DMS114 treated with DMSO at 0.1 percent for 48 hours (cell line): Measurements from ENCODE around the gene PLEKHG4B.

ENCODE experiments used
- DNase-seq: peaks from one replicate; lab custom pipeline; 2025; ENCODE audit not compliant: unreplicated experiment; lab: John Stamatoyannopoulos, UW

The PLEKHG4B gene

DNA sequence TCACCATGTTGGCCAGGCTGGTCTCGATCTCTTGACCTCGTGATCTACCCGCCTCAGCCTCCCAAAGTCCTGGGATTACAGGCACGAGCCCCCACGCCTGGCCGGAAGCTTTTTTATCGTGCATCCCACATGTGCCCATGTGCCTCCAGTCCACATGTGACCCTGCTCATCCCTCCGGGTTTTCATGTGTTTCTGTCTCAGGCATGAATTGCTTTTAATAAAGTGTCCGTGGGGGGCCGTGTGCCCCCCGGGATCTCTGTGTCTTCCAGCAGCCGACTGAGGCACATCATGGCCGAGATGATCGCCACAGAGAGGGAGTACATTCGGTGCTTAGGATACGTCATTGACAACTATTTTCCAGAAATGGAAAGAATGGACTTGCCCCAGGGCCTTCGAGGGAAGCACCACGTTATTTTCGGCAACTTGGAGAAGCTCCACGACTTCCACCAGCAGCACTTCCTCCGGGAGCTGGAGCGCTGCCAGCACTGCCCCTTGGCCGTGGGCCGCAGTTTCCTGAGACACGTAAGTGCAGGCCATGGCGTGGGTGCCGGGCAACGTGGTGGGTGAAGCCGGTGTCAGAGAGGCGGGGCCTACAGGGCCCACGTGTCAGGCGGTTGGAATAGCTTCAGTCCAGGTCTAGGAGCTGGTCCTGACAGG lies 77.2 kb downstream of the PLEKHG4B start:
- DNase-seq, result no peak

- DNase-seq, result no peak
These were observed 77.7 kb downstream of the PLEKHG4B start for GRCh38 chr5:169728-170094.

- no peak for DNase-seq
These were observed 79.2 kb downstream of the PLEKHG4B start for GRCh38 chr5:170971-171800.

GRCh38 chr5:171801-172331 lies 79.9 kb downstream of the PLEKHG4B start:
- DNase-seq, result no peak

GRCh38 chr5:172421-172820 lies 80.5 kb downstream of the PLEKHG4B start:
- DNase-seq, result no peak

DNA sequence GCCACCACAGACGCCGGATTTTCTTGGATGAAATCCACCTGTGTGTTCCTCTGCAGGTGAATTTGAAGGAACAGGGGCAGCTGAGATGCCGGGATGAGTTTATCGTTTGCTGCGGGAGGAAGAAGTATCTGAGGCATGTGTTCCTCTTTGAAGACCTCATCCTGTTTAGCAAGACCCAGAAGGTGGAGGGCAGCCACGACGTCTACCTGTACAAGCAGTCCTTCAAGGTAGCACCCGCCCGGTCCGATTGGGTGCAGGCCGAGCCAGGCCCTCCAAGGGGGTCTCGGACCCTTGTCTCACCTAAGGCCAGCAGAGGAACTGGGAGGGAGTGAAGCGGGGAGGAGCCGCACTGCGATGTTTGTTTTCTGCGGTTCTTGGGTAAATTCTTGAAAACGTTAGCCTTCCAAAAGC lies 80.9 kb downstream of the PLEKHG4B start:
- DNase-seq, result no peak

- DNase-seq, result no peak
These were observed 81.7 kb downstream of the PLEKHG4B start for GRCh38 chr5:173392-174290.

- no peak for DNase-seq
These were observed 82.3 kb downstream of the PLEKHG4B start for GRCh38 chr5:174291-174600.

- DNase-seq, result no peak
These were observed 83.0 kb downstream of the PLEKHG4B start for GRCh38 chr5:174876-175465.

GRCh38 chr5:176296-176823 lies 84.4 kb downstream of the PLEKHG4B start:
- DNase-seq, result no peak

DNA sequence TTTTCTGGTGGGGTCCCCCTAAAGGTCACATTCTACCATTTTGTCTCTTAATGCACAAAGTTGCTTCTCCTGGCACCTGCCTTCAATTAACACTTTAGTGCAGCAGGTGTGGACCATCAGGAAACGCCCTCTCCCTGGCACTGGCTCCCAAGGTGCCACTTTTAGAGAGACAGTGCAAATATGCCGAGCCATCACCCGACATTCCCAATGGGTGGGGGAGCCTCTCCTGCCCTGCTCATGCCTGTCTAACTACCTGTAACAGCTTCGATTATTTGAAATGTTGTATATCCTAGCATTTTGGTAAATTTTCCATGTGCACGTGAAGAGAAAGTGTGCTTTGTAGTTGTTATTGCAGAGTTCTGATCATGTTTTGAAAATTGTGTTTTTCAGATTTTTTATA lies 86.1 kb downstream of the PLEKHG4B start:
- DNase-seq, result no peak

GRCh38 chr5:179401-179800 lies 87.4 kb downstream of the PLEKHG4B start:
- DNase-seq, result no peak

GRCh38 chr5:180286-180918 lies 88.4 kb downstream of the PLEKHG4B start:
- DNase-seq, result no peak

GRCh38 chr5:181160-181559 lies 89.2 kb downstream of the PLEKHG4B start:
- no peak for DNase-seq

DNA sequence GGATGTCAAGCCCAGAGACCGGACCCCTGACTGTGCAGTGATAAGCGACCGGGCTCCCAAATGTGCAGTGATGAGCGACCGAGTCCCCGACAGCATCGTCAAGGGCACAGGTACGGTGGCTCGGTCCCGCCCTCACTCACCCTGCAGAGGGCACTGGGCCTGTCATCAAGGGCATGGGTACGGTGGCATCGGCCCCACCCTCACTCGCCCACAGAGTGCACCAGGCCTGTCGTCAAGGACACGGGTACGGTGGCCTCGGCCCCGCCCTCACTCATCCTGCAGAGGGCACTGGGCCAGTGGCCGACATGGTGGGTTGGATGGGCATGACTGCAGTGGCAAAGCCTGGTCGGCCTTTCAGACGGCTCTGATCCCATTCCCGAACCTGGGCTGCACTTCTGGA lies 89.6 kb downstream of the PLEKHG4B start:
- DNase-seq, result no peak

DNA sequence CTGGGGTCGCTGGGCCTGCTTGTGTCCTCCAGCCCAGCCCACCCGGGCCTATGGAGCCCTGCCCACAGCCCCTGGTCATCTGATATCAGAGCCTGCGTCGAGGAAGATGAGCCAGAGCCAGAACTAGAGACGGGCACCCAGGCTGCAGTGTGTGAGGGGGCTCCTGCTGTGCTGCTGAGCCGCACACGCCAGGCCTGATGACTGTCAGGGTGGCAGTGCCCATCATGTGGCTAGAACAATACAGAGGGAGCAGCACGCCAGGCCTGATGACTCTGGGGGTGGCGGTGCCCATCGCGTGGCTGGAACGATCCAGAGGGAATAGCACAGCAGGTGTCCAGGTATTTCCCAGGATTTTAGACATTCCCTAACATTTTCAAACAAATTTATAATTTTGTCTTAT lies 90.2 kb downstream of the PLEKHG4B start:
- DNase-seq, result no peak

DNA sequence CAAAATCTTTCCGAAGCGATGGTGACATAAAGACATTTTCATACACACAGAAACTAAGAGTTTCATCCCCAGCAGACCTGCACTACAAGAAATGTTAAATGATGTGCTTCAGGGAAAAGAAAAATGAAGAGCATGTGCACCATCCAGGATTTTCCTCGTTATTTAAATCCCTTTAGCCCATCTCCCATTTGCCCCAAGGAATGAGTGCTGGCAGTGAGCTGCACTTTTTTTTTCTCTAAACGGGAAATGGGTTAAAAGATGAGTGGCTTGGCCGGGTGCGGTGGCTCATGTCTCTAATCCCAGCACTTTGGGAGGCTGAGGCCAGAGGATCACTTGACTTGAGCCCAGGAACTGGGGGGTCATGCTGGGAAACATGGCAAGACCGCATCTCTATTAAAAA lies 92.5 kb downstream of the PLEKHG4B start:
- no peak for DNase-seq

GRCh38 chr5:185095-186070 lies 93.4 kb downstream of the PLEKHG4B start:
- DNase-seq, result no peak
